Measurements from ENCODE around the gene GAB3. TPM values are rescaled to one million over a fixed set of nuclear protein-coding genes. Genes with fewer than 3 reads are reported as not detected.

GAB3 gene
- total and polyA plus RNA-seq, 9 of the 15 experiments (the other 6 are each of a cell fraction or from before 2014, with no cell fraction given), result 16.1 to 31.4 (median 20.2) TPM

DNA sequence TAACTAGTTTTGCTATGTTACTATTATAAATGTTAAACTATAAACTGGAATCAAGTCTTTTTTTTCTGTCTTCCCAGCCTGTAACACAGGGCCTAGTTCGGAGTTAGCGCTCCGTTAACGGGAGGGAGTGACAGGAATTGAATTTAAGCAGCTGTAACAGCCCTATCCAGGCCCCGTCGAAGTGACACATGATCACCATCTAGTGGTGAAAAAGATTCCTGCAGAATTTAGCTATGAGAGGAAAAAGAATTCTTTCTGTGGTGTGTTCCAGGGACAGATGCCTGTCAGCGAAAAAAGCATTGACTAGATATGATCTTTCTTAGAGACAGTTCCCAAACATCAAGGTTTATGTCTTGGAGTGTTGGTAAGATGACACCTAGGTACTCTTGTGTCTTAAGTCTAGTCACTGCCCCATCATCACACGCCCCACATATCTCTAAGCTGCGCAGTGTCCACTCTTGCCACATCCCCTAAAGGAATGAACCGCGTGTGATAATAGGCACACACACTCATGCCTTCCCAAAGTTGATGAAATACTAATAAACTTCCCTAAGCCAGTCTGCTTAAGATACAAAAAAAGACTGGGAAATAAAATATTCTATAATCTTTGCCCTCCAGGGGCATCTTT is 2.1 kb downstream of the GAB3 start (continued):
- TF ChIP-seq ELF2 (CRISPR knock-in tag; IDR thresholded peaks at IDR 0.05) (no peak), TSC22D4 (tag; IDR thresholded peaks at IDR 0.05) (no peak), KDM2B (CRISPR knock-in tag; IDR thresholded peaks at IDR 0.05) (no peak), CBFA2T3 (IDR thresholded peaks at IDR 0.05) (no peak), NUFIP1 (IDR thresholded peaks at IDR 0.05; ENCODE audit: partially characterized antibody) (no peak), SMAD4 (CRISPR knock-in tag; conservative IDR thresholded peaks at IDR 0.05) (no peak), CEBPB (tag; IDR thresholded peaks at IDR 0.05) (peak; percentile 63), NRF1 (conservative IDR thresholded peaks at IDR 0.05 in 1 of 2, IDR thresholded peaks at IDR 0.05 in 1 of 2) (peak; percentile 18 to 43; a peak in 2 of 4 replicates), XRCC3 (IDR thresholded peaks at IDR 0.05) (no peak), RBM34 (IDR thresholded peaks at IDR 0.05; ENCODE audit: borderline replicate concordance, insufficient read depth, low read length) (no peak), NR3C1 (CRISPR knock-in tag; IDR thresholded peaks at IDR 0.05) (no peak), TBL1XR1 (IDR thresholded peaks at IDR 0.05; ENCODE audit: low read length in 2 of 2) (no peak)
- TF ChIP-seq, protein P1, sequence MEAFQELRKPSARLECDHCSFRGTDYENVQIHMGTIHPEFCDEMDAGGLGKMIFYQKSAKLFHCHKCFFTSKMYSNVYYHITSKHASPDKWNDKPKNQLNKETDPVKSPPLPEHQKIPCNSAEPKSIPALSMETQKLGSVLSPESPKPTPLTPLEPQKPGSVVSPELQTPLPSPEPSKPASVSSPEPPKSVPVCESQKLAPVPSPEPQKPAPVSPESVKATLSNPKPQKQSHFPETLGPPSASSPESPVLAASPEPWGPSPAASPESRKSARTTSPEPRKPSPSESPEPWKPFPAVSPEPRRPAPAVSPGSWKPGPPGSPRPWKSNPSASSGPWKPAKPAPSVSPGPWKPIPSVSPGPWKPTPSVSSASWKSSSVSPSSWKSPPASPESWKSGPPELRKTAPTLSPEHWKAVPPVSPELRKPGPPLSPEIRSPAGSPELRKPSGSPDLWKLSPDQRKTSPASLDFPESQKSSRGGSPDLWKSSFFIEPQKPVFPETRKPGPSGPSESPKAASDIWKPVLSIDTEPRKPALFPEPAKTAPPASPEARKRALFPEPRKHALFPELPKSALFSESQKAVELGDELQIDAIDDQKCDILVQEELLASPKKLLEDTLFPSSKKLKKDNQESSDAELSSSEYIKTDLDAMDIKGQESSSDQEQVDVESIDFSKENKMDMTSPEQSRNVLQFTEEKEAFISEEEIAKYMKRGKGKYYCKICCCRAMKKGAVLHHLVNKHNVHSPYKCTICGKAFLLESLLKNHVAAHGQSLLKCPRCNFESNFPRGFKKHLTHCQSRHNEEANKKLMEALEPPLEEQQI (IDR thresholded peaks at IDR 0.05), result 0 out of 2 replicates have a peak, but pooled peaks have one; percentile 33
- TF ChIP-seq, protein P2, sequence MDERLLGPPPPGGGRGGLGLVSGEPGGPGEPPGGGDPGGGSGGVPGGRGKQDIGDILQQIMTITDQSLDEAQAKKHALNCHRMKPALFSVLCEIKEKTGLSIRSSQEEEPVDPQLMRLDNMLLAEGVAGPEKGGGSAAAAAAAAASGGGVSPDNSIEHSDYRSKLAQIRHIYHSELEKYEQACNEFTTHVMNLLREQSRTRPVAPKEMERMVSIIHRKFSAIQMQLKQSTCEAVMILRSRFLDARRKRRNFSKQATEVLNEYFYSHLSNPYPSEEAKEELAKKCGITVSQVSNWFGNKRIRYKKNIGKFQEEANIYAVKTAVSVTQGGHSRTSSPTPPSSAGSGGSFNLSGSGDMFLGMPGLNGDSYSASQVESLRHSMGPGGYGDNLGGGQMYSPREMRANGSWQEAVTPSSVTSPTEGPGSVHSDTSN (CRISPR knock-in tag; IDR thresholded peaks at IDR 0.05; ENCODE audit: low read depth), result no peak
- TF ChIP-seq, protein P2 (tag; conservative IDR thresholded peaks at IDR 0.05; ENCODE audit: low read depth), result no peak; the same call in 1 of the 2 replicates
- TF ChIP-seq, protein P3, sequence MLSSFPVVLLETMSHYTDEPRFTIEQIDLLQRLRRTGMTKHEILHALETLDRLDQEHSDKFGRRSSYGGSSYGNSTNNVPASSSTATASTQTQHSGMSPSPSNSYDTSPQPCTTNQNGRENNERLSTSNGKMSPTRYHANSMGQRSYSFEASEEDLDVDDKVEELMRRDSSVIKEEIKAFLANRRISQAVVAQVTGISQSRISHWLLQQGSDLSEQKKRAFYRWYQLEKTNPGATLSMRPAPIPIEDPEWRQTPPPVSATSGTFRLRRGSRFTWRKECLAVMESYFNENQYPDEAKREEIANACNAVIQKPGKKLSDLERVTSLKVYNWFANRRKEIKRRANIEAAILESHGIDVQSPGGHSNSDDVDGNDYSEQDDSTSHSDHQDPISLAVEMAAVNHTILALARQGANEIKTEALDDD (IDR thresholded peaks at IDR 0.05), result peak; percentile 48; the same call in 1 of the 2 replicates
- TF ChIP-seq, protein P4, sequence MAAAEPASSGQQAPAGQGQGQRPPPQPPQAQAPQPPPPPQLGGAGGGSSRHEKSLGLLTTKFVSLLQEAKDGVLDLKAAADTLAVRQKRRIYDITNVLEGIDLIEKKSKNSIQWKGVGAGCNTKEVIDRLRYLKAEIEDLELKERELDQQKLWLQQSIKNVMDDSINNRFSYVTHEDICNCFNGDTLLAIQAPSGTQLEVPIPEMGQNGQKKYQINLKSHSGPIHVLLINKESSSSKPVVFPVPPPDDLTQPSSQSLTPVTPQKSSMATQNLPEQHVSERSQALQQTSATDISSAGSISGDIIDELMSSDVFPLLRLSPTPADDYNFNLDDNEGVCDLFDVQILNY (CRISPR knock-in tag; IDR thresholded peaks at IDR 0.05), result no peak
- TF ChIP-seq, protein P5, sequence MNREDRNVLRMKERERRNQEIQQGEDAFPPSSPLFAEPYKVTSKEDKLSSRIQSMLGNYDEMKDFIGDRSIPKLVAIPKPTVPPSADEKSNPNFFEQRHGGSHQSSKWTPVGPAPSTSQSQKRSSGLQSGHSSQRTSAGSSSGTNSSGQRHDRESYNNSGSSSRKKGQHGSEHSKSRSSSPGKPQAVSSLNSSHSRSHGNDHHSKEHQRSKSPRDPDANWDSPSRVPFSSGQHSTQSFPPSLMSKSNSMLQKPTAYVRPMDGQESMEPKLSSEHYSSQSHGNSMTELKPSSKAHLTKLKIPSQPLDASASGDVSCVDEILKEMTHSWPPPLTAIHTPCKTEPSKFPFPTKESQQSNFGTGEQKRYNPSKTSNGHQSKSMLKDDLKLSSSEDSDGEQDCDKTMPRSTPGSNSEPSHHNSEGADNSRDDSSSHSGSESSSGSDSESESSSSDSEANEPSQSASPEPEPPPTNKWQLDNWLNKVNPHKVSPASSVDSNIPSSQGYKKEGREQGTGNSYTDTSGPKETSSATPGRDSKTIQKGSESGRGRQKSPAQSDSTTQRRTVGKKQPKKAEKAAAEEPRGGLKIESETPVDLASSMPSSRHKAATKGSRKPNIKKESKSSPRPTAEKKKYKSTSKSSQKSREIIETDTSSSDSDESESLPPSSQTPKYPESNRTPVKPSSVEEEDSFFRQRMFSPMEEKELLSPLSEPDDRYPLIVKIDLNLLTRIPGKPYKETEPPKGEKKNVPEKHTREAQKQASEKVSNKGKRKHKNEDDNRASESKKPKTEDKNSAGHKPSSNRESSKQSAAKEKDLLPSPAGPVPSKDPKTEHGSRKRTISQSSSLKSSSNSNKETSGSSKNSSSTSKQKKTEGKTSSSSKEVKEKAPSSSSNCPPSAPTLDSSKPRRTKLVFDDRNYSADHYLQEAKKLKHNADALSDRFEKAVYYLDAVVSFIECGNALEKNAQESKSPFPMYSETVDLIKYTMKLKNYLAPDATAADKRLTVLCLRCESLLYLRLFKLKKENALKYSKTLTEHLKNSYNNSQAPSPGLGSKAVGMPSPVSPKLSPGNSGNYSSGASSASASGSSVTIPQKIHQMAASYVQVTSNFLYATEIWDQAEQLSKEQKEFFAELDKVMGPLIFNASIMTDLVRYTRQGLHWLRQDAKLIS (CRISPR knock-in tag; IDR thresholded peaks at IDR 0.05), result no peak

Measured in K562 (cell line).